GM18517 (cell line): ENCODE measurements around the gene POU3F3.

Experiments
- ATAC-seq: cut with Tn5 transposase; IDR thresholded peaks from one replicate; pipeline ENCODE4 v1.9.1; 2021; ENCODE audit warnings: mild to moderate bottlenecking, moderate library complexity; ENCODE audit not compliant: unreplicated experiment

POU3F3 gene

GRCh38 chr2:104859766-104860450, 6.0 kb downstream of the POU3F3 start:
- ATAC-seq: no peak

GRCh38 chr2:104860451-104860790, 6.5 kb downstream of the POU3F3 start:
- ATAC-seq: no peak

- no peak for ATAC-seq
Measured at GRCh38 chr2:104861351-104862057, 7.6 kb downstream of the POU3F3 start.

- ATAC-seq: no peak
Measured at GRCh38 chr2:104862058-104862941, 8.4 kb downstream of the POU3F3 start.

GRCh38 chr2:104863146-104863467, 9.2 kb downstream of the POU3F3 start:
- ATAC-seq: no peak

- ATAC-seq: no peak
Measured at GRCh38 chr2:104863468-104864279, 9.8 kb downstream of the POU3F3 start.

DNA sequence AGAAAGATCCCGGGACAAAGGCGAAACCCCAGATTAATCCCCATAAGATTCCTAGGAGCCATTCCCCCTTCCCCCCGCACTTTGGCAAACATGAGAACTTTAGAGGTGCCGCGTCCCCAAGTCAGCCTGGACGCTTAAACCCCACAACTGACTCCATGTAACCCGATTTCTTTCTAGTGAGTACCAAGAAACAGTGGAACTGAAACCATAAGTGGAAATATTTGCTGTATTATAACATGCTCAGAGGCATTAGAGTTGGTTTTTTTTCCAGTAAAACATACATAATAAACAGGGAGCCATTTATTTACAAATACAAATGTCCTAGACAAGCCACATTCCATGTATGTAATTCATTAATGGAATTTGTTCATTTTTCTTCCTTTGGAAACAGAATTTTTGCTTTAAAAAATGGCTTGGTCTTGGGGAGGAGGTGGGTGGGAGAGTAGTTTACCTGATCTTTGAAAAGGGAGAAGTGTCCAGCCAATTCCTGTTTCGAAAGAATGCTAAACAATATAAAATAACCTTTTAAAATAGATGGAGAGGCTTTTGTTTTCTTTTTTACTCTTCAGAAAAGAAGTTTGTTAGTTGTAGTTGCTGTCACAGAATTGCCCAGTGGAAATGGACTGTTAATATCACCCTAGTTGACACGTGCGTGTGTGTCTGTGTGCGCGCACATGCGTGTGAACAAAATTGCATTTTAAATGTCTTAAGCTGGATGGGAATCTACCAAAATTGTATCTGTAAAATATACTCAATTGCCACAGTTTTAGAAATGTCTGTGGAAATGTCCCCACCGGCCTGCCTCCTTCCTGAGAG, 10.6 kb downstream of the POU3F3 start:
- no peak for ATAC-seq

- no peak for ATAC-seq
Measured at GRCh38 chr2:104865096-104865470, 11.2 kb downstream of the POU3F3 start.

- no peak for ATAC-seq
Measured at GRCh38 chr2:104866122-104866864, 12.4 kb downstream of the POU3F3 start.

GRCh38 chr2:104866883-104867812, 13.2 kb downstream of the POU3F3 start:
- no peak for ATAC-seq

GRCh38 chr2:104867813-104868504, 14.0 kb downstream of the POU3F3 start:
- no peak for ATAC-seq

- no peak for ATAC-seq
Measured at GRCh38 chr2:104868505-104868866, 14.6 kb downstream of the POU3F3 start.

DNA sequence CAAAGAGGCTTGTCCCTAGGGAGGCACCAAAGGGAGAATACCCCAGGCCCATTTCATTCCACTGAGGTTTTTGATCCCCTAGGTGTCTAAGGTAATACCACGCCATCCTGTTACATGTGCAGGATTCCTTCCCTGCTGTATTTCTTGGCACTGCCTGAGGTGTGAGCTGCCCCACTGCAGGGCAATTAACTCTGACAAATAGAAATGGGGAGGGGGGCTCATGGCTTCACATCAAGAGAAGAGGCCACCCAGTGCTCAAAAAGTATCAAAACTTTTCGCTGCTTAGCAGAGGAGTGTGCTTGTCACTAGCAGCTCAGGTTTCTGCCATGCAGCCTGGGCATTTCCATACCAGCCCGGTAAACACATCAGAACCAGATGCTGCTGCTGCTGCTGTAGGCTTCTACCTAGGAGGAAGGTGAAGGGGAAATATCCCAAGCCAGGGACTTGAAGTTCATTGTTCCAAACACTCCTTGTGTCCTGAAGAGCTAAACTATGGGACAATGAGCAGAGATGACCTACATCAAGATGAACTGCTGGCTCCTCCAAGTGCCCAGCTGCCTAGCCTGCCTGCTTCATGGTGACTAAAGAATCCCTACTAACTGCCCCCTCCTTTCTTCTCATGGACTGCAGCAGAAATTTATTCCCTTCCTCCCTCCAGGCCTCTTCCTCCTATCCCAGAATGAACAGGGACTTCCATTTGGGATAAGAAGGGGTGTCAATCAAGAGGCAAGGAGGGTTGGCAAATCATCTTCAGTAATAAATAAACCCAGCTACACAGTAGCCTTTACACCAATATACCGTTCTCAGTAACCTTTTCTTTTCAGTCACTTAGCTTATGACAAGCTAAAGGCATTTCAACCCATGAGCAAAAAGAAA, 16.4 kb downstream of the POU3F3 start:
- ATAC-seq: no peak

- ATAC-seq: no peak
Measured at GRCh38 chr2:104871649-104871971, 17.7 kb downstream of the POU3F3 start.

DNA sequence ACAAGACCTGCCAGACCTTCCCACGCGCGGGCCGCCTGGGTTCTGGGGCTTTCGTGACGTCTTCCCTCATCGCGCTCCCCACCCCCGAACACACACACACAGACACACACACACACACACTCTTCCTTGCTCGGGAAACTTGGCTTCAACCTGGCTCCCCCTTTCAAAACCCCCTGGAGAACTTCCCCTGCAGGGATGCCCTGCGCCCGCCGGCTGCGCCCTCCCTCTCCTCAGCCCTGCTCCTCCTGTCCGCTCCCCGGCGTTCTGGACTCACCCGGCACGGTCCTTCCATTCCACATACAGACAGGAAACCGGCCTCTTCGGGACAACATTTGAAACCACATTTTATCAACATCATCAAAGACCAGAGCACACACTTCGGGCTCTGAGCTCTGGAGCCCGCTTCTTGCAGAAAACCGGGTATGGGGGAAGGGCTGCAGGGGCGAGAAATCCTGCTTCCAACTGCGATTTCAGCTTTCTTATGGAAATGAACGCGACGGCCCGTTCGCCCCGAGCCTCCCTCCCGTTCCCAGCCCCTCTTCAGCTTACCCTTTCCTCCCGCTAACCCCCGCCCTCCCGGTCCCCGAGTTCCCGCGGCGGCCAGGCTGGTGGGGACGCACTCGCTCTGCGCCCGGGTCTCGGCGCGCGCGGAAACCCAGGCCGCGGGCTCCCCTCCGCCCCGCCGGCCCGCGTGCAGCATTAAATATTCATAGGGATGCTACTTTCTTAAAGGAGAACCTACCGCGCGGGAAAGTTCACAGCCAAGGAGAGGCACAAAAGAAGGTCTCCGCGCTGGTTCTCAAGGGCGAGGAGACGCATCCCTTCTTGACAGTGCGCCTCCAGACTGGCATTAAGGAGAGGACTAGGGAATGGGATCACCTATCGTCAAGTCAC, 18.3 kb downstream of the POU3F3 start:
- no peak for ATAC-seq
